Breast epithelium (tissue), 3 donors: ENCODE measurements around the gene TCFL5.

Experiments
- POLR2A ChIP-seq: fragments of 450-650 bp; IDR thresholded peaks from one replicate; pipeline ENCODE4 v1.6.1; 2016; ENCODE audit warnings: antibody characterized with exemption, mild to moderate bottlenecking, moderate library complexity
- TF ChIP-seq, protein P1 (sequence below), 3 donors: fragments of 450-650 bp; IDR thresholded peaks; one replicate each; pipeline ENCODE4 v1.5.1; 2016 to 2017; ENCODE audit warnings: antibody characterized with exemption in 3 of 3, mild to moderate bottlenecking in 3 of 3, moderate library complexity in 3 of 3

- TF ChIP-seq, protein P1, sequence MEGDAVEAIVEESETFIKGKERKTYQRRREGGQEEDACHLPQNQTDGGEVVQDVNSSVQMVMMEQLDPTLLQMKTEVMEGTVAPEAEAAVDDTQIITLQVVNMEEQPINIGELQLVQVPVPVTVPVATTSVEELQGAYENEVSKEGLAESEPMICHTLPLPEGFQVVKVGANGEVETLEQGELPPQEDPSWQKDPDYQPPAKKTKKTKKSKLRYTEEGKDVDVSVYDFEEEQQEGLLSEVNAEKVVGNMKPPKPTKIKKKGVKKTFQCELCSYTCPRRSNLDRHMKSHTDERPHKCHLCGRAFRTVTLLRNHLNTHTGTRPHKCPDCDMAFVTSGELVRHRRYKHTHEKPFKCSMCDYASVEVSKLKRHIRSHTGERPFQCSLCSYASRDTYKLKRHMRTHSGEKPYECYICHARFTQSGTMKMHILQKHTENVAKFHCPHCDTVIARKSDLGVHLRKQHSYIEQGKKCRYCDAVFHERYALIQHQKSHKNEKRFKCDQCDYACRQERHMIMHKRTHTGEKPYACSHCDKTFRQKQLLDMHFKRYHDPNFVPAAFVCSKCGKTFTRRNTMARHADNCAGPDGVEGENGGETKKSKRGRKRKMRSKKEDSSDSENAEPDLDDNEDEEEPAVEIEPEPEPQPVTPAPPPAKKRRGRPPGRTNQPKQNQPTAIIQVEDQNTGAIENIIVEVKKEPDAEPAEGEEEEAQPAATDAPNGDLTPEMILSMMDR (IDR thresholded peaks at IDR 0.05), result no peak
- no peak for TF ChIP-seq POLR2A
Measured at GRCh38 chr20:62828511-62829230, 33.0 kb downstream of the TCFL5 start.
